Osteoblast (primary cell): ENCODE data around the gene UNC45A. TPM values are rescaled to one million over a fixed set of nuclear protein-coding genes. Genes with fewer than 3 reads are reported as not detected.

Experiments
- DNase-seq: peaks from one replicate; pipeline ENCODE4 v3.0.0; 2011; ENCODE audit warnings: low spot score, mixed read lengths; ENCODE audit not compliant: insufficient read length; ENCODE audit errors: missing footprints
- H2AFZ ChIP-seq: 2 replicates; pipeline ENCODE4 v1.6.0; 2011; ENCODE audit warnings: mild to moderate bottlenecking, low read length
- H3K27ac ChIP-seq: 2 replicates; pipeline ENCODE4 v1.5.1; 2011; ENCODE audit warnings: mild to moderate bottlenecking, low read depth, low read length, moderate library complexity
- H3K27me3 ChIP-seq: 2 replicates; pipeline ENCODE4 v1.6.0; 2012; ENCODE audit warnings: mild to moderate bottlenecking, control low read depth, inconsistent platforms, low read length, moderate library complexity; ENCODE audit not compliant: insufficient read depth
- H3K36me3 ChIP-seq: 2 replicates; pipeline ENCODE4 v1.5.1; 2011; ENCODE audit warnings: mild to moderate bottlenecking, low read length, control low read depth, moderate library complexity; ENCODE audit not compliant: insufficient read depth
- H3K4me1 ChIP-seq: 2 replicates; pipeline ENCODE4 v1.5.1; 2011; ENCODE audit warnings: mild to moderate bottlenecking, low read length, control low read depth, moderate library complexity; ENCODE audit not compliant: insufficient read depth
- H3K4me2 ChIP-seq: 2 replicates; pipeline ENCODE4 v1.6.0; 2011; ENCODE audit warnings: mild to moderate bottlenecking, low read length; ENCODE audit not compliant: insufficient read depth
- H3K4me3 ChIP-seq: fragments of 200-600 bp; sonication (generic); 3 replicates; pipeline ENCODE4 v1.5.1; 2012; ENCODE audit warnings: mild to moderate bottlenecking, low read length, inconsistent platforms; ENCODE audit not compliant: insufficient read depth
- H3K79me2 ChIP-seq: 2 replicates; pipeline ENCODE4 v1.6.0; 2012; ENCODE audit warnings: mild to moderate bottlenecking, low read length, control low read depth, inconsistent platforms; ENCODE audit not compliant: insufficient read depth
- H3K9me3 ChIP-seq: 2 replicates; pipeline ENCODE4 v1.5.1; 2011; ENCODE audit warnings: low read depth, low read length, control low read depth
- H4K20me1 ChIP-seq: 2 replicates; pipeline ENCODE4 v1.6.0; 2012; ENCODE audit warnings: mild to moderate bottlenecking, low read length, control low read depth; ENCODE audit not compliant: insufficient read depth
- CTCF ChIP-seq: IDR thresholded peaks from 2 replicates; pipeline ENCODE4 v1.5.1; 2011; ENCODE audit warnings: mild to moderate bottlenecking, low read depth, low read length, moderate library complexity; ENCODE audit errors: extremely low read depth
- total RNA-seq: library from RNA; depleted of rRNA; stranded (reverse); fragments of >200 nt; gene quantifications from 2 replicates; pipeline ENCODE4 v1.2.3, GENCODE V29; 2012

UNC45A gene
- total RNA-seq, 1 donor, result 74.9 TPM

GRCh38 chr15:90903733-90904536 lies 31.1 kb upstream of the UNC45A start:
- DNase-seq, result peak; percentile 73
- Histone ChIP-seq H3K27ac (no peak overlapping the region), H2AFZ (peak overlapping the region; percentile 83), H3K4me1 (peaks cover 7% of the 10 kb centered on the region), H3K79me2 (no peaks in the 10 kb centered on the region), H3K4me3 (peak overlapping the region; percentile 78), H3K36me3 (peaks cover 12% of the 10 kb centered on the region), H3K9me3 (no peaks in the 10 kb centered on the region), H3K4me2 (peak overlapping the region; percentile 85), H4K20me1 (peaks cover 3% of the 10 kb centered on the region), H3K27me3 (no peaks in the 10 kb centered on the region)
- TF ChIP-seq CTCF, result no peak

- no peak overlapping the region for H3K4me3 ChIP-seq
- H3K36me3 ChIP-seq, result peaks cover 15% of the 10 kb centered on the region
- no peak overlapping the region for H3K4me2 ChIP-seq
- no peaks in the 10 kb centered on the region for H3K27me3 ChIP-seq
- no peaks in the 10 kb centered on the region for H3K9me3 ChIP-seq
- DNase-seq, result peak; percentile 78
- peaks cover 7% of the 10 kb centered on the region for H3K4me1 ChIP-seq
- no peak overlapping the region for H3K27ac ChIP-seq
- H2AFZ ChIP-seq, result no peak overlapping the region
- H3K79me2 ChIP-seq, result no peaks in the 10 kb centered on the region
- peaks cover 3% of the 10 kb centered on the region for H4K20me1 ChIP-seq
- TF ChIP-seq CTCF, result no peak
Measured at GRCh38 chr15:90904746-90905145, 30.3 kb upstream of the UNC45A start.

GRCh38 chr15:90905306-90906180 lies 29.5 kb upstream of the UNC45A start:
- H4K20me1 ChIP-seq, result peaks cover 3% of the 10 kb centered on the region
- H3K4me3 ChIP-seq, result no peak overlapping the region
- H3K79me2 ChIP-seq, result no peaks in the 10 kb centered on the region
- H3K4me1 ChIP-seq, result peaks cover 7% of the 10 kb centered on the region
- H2AFZ ChIP-seq, result no peak overlapping the region
- H3K36me3 ChIP-seq, result peaks cover 22% of the 10 kb centered on the region
- no peak for TF ChIP-seq CTCF
- H3K9me3 ChIP-seq, result no peaks in the 10 kb centered on the region
- peak; percentile 77 for DNase-seq
- no peak overlapping the region for H3K27ac ChIP-seq
- no peak overlapping the region for H3K4me2 ChIP-seq
- H3K27me3 ChIP-seq, result no peaks in the 10 kb centered on the region
